Measurements from ENCODE around the gene OTOG.

DNA sequence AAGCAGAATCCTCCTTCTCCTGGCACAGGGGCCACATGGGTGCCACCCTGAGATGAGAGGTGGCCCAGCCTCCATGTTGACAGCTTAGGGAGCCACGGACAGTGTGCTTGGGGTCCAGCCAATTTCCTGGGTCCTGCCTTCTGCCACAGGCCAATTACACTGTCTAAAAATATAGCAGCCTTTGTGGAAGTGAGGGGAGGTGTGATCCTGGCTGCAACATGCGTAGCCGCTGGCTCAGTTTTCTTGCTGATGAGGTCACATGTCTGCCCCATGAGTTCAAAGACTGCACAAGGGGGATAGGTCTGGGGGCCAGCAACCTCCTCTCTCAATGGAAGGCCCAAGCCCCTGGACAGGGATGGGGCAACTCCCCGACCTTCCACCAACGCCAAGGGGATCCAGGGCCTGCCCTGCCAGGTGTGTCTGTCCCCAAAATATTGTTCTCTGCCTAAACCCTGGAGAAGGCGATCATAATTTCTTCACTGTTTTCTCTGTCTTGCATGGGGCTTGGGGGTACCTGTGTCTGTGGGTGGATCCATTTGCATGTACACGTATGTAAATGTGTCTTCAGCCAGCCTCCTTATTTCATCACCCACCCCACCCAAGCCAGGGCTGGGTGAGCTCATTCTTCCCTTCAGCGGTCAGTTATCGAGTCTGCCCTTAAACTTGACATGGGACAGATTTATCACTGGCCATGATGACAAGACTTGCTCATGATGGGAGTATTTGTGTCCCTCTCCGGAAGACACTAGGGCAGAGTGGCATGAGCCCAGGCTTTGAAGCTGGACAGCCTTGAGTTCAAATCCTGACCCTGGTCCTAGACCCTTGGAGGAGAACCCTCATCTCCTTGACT, 59.4 kb downstream of the OTOG start:
- TF ChIP-seq, protein P1, sequence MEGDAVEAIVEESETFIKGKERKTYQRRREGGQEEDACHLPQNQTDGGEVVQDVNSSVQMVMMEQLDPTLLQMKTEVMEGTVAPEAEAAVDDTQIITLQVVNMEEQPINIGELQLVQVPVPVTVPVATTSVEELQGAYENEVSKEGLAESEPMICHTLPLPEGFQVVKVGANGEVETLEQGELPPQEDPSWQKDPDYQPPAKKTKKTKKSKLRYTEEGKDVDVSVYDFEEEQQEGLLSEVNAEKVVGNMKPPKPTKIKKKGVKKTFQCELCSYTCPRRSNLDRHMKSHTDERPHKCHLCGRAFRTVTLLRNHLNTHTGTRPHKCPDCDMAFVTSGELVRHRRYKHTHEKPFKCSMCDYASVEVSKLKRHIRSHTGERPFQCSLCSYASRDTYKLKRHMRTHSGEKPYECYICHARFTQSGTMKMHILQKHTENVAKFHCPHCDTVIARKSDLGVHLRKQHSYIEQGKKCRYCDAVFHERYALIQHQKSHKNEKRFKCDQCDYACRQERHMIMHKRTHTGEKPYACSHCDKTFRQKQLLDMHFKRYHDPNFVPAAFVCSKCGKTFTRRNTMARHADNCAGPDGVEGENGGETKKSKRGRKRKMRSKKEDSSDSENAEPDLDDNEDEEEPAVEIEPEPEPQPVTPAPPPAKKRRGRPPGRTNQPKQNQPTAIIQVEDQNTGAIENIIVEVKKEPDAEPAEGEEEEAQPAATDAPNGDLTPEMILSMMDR (IDR thresholded peaks at IDR 0.05): no peak
- TF ChIP-seq EZH2 (IDR thresholded peaks at IDR 0.05; ENCODE audit: borderline replicate concordance, insufficient read depth, low read depth, low read length, poor library complexity, severe bottlenecking): no peak
